ENCODE measurements around the gene AUTS2. TPM values are rescaled to one million over a fixed set of nuclear protein-coding genes. Genes with fewer than 3 reads are reported as not detected.

Gene AUTS2
- total RNA-seq, 3 donors from 2014 or later: 31.5 to 94.3 (median 81.3) TPM

DNA sequence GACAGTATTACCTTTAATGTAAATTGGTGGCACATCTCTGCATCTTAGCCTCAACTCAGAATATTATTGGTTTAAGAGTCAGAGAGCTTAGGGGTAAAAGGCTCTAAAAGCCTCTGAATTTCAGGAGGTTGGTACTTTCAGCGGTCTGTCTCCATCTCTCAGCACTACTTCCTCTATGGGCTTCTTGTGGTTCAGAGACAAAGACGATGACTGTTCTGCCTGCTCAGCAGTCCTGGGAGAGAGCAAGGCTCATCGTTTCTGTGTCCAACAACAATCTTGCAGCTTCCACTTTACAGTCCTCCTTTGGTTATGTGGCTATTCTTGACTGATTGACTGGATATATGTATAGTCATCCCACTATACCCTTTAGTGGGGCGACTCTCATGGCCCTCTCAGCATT lies 394.7 kb downstream of the AUTS2 start:
- TF ChIP-seq, protein P1, sequence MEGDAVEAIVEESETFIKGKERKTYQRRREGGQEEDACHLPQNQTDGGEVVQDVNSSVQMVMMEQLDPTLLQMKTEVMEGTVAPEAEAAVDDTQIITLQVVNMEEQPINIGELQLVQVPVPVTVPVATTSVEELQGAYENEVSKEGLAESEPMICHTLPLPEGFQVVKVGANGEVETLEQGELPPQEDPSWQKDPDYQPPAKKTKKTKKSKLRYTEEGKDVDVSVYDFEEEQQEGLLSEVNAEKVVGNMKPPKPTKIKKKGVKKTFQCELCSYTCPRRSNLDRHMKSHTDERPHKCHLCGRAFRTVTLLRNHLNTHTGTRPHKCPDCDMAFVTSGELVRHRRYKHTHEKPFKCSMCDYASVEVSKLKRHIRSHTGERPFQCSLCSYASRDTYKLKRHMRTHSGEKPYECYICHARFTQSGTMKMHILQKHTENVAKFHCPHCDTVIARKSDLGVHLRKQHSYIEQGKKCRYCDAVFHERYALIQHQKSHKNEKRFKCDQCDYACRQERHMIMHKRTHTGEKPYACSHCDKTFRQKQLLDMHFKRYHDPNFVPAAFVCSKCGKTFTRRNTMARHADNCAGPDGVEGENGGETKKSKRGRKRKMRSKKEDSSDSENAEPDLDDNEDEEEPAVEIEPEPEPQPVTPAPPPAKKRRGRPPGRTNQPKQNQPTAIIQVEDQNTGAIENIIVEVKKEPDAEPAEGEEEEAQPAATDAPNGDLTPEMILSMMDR (IDR thresholded peaks at IDR 0.05): no peak
- TF ChIP-seq POLR2AphosphoS5 (IDR thresholded peaks at IDR 0.05) (no peak), POLR2A (IDR thresholded peaks at IDR 0.05) (no peak)
- Histone ChIP-seq H3K36me3 (no peaks in the 10 kb centered on the region), H3K4me1 (no peaks in the 10 kb centered on the region), H3K27me3 (no peaks in the 10 kb centered on the region), H3K27ac (no peak overlapping the region), H3K4me3 (no peak overlapping the region), H3K9me3 (no peaks in the 10 kb centered on the region)
- DNase-seq (ENCODE audit: low spot score in 2 of 2): no peak
- intact Hi-C loops (cut with DNase I; ENCODE audit: low total_unique reads): no loop called here

DNA sequence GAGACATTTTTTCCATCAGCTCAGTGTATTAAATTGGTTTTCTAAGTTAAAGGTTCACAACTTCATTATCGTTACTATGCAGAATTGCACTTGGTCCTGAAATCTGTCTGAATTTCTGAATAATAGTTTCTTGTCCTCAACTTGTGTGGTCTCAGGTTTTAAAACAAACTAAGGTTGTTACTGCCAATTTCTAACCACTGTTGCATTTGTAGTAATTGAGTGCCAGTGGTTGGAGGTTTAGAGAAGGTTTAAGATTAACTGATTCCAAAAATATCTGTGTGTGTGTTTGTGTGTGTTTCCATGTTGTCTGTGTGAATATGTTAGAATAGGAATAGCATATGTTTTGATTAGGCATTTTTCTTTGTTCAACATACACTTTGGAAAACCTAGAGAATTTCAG lies 395.9 kb downstream of the AUTS2 start:
- no peak overlapping the region for H3K4me3 ChIP-seq
- no peaks in the 10 kb centered on the region for H3K9me3 ChIP-seq
- no peaks in the 10 kb centered on the region for H3K4me1 ChIP-seq
- TF ChIP-seq POLR2A (IDR thresholded peaks at IDR 0.05) (no peak), POLR2AphosphoS5 (IDR thresholded peaks at IDR 0.05) (no peak)
- TF ChIP-seq, protein P1 (IDR thresholded peaks at IDR 0.05): no peak
- no peak for DNase-seq (ENCODE audit: low spot score in 2 of 2)
- H3K36me3 ChIP-seq: no peaks in the 10 kb centered on the region
- no peak overlapping the region for H3K27ac ChIP-seq
- intact Hi-C loops (cut with DNase I; ENCODE audit: low total_unique reads): no loop called here
- H3K27me3 ChIP-seq: no peaks in the 10 kb centered on the region

DNA sequence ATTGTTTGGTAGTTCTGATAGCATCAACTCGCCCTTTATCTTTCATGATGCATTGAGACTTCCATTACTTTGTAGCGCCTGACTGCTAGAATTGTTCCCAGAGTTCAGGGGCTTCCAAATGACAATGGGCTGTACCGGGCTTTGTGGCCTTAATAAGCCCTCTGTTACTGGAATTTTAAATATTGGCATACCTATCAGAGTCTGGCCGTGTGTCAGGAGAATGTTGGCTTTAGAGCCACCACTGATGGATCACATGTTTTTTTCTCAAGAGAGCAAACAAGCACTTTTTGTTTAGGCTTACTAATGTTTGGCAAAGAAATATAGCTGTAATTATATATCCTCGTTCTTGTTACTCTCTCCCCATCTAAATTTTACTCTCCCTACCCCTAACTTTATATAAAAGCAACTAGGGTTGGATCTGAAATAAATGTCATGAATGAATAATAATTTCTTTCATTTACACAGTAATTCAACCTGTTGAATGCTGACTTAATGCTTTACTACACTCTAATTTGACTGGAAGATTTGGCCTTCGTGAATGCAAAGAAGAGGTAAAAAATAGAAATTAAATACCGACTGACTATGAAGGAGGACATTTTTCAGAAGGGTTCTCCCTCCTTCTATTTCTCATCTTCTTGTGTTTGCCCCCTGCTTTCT lies 396.7 kb downstream of the AUTS2 start:
- no peaks in the 10 kb centered on the region for H3K4me1 ChIP-seq
- no peaks in the 10 kb centered on the region for H3K9me3 ChIP-seq
- DNase-seq (ENCODE audit: low spot score in 2 of 2): no peak
- no peak overlapping the region for H3K4me3 ChIP-seq
- intact Hi-C loops (cut with DNase I; ENCODE audit: low total_unique reads): no loop called here
- no peaks in the 10 kb centered on the region for H3K36me3 ChIP-seq
- TF ChIP-seq POLR2AphosphoS5 (IDR thresholded peaks at IDR 0.05) (no peak), POLR2A (IDR thresholded peaks at IDR 0.05) (no peak)
- TF ChIP-seq, protein P1 (IDR thresholded peaks at IDR 0.05): no peak
- H3K27me3 ChIP-seq: no peaks in the 10 kb centered on the region
- no peak overlapping the region for H3K27ac ChIP-seq

DNA sequence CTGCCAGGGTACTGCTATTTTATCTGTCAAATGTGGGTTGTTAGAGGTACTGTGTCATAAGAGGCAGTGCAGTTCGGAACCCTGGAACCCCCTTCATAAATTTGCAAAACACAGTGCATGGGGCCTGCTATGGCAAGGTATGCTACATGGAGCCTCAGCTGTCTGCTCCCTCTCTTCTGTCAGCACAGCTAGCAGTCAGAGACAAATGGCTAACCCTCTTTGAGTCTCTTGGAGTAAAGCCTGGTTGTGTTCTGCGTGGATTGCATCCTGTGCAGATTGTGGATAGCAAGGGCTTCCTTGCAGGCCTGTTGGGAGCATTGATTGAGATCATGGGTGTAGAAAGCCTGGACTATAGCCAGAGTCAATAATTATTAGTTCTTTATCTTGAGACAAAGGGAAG lies 397.8 kb downstream of the AUTS2 start:
- no peaks in the 10 kb centered on the region for H3K4me1 ChIP-seq
- no peak overlapping the region for H3K27ac ChIP-seq
- no peak for TF ChIP-seq POLR2A (IDR thresholded peaks at IDR 0.05)
- no peak for TF ChIP-seq POLR2AphosphoS5 (IDR thresholded peaks at IDR 0.05)
- TF ChIP-seq, protein P1 (IDR thresholded peaks at IDR 0.05): no peak
- intact Hi-C loops (cut with DNase I; ENCODE audit: low total_unique reads): no loop called here
- no peaks in the 10 kb centered on the region for H3K9me3 ChIP-seq
- H3K36me3 ChIP-seq: no peaks in the 10 kb centered on the region
- H3K4me3 ChIP-seq: no peak overlapping the region
- DNase-seq (ENCODE audit: low spot score in 2 of 2): no peak
- no peaks in the 10 kb centered on the region for H3K27me3 ChIP-seq

DNA sequence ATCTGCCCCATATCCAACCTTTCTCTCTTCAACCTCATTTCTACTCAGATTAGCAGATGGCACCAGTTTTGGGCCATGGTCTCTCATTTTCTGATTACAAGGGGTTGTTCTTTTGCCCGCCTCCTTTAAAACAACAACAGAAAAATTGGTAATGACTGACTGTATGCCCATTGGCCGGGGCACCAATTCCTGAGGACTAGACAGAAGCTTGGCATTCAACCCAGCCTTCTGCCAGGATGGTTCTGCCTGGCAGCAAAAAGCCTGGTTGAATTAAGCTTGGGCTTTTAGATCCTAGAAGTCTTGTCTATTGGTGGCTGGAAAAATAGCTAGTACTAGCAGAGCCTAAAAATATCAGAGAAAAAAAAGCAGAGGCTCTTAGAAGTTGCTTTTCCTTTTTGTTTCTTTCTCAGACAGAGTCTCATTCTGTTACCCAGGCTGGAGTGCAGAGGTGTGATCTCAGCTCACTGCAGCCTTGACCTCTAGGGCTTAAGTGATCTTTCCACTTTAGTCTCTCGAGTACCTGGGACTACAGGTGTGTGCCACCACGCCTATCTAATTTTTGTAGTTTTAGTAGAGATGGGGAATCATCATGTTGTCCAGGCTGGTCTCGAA lies 402.6 kb downstream of the AUTS2 start:
- TF ChIP-seq POLR2A (IDR thresholded peaks at IDR 0.05) (no peak), POLR2AphosphoS5 (IDR thresholded peaks at IDR 0.05) (no peak)
- TF ChIP-seq, protein P1 (IDR thresholded peaks at IDR 0.05): no peak
- H3K27ac ChIP-seq: no peak overlapping the region
- DNase-seq (ENCODE audit: low spot score in 2 of 2): no peak
- intact Hi-C loops (cut with DNase I; ENCODE audit: low total_unique reads): no loop called here
- no peaks in the 10 kb centered on the region for H3K36me3 ChIP-seq
- H3K4me3 ChIP-seq: no peak overlapping the region
- no peaks in the 10 kb centered on the region for H3K4me1 ChIP-seq
- H3K9me3 ChIP-seq: no peaks in the 10 kb centered on the region
- H3K27me3 ChIP-seq: no peaks in the 10 kb centered on the region

Measured in breast epithelium (tissue), 4 donors.